IPS-NIHi7 (cell line): ENCODE results near the gene HYAL1.
"Not testable (repeated sequence)": the region's sequence is repeated elsewhere in the genome, so short reads cannot be mapped to it uniquely, and the experiment has no call there.

Source experiments
- DNase-seq: peaks from one replicate; pipeline ENCODE4 v3.0.0; 2012; ENCODE audit warnings: mixed read lengths; ENCODE audit errors: extremely low spot score

The HYAL1 gene

DNA sequence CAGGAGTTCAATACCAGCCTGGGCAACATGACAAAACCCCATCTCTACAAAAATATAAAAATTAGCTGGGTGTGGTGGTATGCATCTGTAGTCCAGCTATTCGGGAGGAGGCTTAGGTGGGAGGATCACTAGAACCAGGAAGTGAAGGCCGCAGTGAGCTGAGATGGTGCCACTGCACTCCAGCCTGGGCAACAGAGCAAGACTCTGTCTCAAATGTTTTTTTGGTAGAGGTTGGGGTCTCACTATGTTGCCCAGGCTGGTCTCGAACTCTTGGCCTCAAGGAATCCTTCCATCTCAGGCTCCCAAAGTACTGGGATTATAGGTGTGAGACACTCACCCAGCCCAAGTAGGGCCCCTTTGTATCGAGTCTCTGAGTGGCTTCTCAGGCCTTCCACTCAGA lies 9.3 kb downstream of the HYAL1 start:
- no peak for DNase-seq

DNA sequence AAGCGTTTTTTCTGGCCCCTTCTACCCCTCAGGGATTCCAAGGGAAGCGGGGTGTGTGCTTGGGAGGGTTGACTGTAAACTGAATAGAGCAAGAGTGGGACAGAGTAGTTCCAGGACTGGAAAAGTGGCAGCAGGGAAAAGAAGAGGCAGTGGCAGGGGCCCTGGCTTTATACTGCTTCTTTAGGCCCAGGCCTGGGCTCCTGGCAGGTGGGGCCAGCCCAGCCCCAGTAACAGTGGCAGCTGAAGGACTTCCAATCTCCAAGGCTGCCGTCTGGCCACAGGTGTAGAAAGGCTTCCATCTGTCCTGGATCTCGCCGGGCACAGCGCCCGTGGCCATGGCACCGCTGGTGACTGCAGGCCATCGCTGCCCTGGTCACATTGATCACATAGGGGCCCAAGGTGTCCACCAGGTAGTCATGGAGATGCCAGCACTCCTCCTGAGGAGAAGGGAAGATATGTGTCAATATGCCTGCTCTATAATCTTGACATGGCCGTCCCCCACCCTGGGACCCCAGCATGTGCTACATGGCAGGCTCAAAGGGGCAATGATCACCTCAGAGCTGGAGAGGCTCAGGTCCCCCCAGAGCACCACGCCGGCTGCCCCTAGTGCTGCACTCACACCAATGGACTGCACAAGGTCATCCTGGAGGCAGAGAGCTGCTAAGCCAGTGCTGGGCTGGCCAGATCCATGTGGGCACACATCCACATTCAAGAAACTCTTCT lies 10.1 kb downstream of the HYAL1 start:
- DNase-seq = no peak

DNA sequence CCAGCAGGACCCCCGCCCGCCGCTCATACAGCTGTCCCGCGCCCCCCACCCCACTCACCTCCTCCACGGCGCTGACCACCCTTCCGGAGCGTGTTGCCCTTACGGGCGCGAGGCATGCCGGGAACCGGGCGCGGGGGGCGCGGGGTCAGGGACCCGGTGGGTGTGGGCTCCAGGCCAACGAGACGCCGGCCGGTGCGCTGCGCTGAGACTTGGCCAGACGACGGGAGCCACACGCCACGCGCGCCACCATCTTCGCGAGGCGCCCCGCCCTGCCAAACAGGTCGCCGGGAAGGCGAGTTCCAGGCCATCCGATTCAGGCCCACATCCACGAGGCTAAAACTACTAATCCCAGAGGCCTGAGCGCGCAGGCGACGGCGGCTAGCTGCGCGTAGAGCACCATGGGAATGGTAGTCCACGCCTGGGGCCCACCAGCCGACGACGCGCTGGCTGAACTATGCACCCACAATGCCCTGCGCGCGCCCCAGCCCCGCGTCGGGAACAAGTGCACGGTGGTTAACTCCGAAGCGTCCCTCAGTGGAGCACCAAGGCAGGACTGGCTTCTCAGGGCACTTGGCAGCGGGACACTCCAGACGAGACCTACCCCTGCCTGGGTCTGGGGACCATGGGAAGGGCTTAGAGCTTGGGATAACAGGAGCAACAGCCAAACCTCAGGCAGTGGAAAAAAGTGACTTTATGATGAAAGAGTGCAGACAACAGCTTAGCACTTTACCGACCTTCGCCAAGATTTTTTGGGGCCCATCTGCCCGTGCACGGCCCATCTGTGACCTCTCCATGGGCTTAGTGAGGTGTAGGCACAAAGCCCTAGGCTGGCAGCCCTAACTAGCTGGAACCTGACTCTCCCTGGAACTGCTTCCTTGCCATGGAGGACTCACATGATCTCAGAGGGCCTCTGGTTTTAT lies 11.0 kb downstream of the HYAL1 start, which contains the start of gene IFRD2:
TSS of gene IFRD2 (minus strand) at position 271 of the 920 bp plus-strand sequence. CDS start at position 116, 155 bp downstream.
- peak; percentile 95 for DNase-seq

DNA sequence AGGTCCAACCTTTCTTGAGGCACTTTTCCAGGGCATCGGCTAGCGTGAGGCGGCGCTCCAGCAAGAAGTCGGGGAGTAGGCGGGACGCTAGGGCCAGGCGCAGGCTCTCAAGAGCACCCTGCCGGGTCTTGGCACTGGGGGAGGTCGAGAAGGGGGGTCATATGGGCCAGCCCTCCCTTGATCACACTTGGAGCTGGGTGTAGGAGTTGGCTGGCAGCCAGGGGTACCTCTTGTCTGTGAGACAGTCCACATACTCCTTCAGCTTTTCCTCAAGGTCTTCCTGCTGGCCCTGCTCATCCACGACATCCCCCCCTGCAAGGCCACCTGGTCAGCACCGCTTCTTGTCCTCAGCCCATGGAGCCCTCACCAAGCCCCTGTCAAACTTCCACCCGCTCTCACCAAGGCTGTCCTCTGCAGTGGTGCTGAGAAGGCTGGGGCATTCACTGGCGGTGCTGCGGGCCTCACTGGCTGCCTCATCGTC lies 13.2 kb downstream of the HYAL1 start:
- no peak for DNase-seq

DNA sequence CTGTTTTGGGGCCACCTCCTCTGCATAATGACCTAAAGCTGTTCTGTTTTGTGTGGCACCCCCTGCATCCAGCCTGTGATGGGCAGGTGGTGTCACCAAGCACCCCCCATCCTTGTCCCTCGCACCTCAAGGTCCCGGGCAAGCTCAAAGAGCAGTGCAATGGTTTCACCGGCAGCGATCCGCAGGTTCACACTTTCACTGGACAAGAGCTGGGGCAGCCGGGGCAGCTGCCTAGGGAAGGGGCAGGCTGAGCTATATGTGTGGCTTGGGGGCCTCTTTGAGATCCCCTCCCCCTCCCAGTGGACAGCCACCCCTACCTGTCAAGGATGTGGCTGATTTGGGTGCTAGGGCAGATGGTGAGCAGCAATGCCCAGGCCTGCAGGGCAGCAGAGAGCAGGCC lies 14.2 kb downstream of the HYAL1 start:
- no peak for DNase-seq

DNA sequence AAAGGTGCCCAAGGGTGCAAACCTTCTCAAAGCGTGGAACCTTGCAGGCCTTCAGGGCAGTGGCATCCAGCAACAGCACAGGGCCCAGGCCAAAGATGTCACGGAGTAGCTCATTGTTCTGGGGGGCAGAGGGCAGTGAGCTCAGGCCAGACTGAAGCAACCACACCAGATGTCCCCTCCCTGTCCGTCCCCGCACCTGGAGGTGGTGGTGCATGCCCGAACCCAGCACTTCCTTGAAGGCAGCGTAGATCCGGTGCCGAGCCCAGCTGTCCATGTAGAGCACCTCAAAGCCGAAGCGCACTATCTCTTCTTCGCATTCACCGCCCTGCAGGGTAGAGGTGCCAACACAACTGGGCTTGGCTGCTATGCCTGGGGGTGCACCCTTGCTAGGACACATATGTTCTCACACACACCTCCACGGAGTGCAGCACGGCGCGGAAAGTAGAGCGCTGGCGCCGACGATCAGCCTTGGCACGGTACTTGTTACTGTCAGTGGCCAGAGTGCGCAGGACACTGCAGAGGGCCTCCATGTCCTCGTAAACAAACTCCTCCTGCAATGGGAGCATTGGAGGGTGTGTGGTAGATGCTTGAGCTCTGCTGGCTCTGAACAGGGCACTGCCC lies 14.9 kb downstream of the HYAL1 start:
- no peak for DNase-seq

DNA sequence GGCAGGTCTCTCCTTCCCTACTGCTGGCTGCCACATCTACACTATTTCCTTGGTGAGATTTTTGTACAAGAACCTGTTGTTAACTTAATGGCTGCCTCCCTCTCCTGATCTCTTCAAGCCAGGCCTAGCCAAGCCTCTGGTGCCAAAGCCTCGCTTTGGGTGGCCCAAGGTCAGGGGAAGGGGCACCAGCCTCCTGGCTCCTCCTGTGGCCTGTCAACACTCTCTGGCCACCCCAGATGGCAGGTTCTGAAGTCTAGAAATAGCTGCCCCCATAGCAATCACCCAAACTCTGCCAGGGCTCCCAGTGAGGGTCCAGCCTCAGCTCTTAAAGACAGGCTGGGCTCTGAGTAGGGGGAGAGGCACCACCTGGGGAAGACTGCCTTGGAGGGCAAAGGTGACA lies 16.1 kb downstream of the HYAL1 start:
- no peak for DNase-seq

DNA sequence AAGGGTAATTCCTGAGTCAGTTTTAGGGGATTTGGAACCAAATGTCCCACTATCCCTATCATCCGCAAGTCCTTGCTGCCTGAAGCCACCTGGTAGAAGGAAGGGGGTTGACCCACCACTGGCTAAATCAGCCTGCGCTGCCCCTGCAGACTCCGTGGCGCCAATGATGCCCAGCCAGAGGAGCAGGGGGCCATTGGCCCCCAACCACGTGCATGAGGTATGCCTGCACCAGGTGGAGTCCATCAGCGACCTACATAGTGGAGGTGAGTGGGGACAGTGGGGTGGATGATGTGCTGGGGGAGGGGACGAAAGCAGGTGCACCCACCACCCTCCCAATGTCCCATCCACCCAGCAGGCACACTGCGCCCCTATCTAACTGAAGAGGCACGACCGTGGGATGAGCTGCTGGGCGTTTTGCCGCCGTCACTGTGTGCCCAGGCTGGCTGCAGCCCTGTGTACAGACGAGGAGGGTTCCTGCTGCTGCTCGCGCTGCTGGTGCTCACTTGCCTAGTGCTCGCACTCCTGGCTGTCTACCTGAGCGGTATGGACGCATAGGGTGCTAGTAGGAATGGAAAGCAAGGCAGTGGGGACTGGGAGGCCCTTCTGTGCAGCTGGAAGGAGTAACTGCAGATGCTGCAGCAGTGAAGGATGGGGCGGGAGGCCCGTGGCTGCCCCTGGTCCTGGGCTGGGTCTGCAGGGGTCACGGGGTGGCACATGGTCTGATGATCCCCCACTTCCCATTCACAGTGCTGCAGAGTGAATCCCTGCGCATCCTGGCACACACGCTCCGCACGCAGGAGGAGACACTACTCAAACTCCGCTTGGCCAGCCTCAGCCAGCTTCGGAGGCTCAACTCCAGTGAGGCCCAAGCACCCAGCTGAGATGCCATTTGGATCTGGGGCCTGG lies 16.8 kb downstream of the HYAL1 start:
- no peak for DNase-seq

DNA sequence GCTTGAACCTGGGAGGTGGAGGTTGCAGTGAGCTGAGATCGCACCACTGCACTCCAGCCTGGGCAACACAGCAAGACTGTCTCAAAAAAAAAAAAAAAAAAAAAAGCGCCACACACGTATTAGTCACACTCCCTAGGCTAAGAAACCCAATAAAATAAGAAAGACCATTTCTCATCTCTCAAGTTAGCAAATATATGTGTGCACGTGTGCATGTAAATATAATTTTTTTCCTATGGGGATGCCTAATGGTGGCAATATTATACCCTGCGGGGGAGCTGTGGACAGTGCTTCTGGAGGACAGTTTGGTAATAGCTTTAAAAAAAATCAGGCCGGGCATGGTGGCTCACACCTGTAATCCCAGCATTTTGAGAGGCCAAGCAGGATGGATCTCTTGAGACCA lies 19.3 kb downstream of the HYAL1 start:
- DNase-seq = not testable (repeated sequence)

DNA sequence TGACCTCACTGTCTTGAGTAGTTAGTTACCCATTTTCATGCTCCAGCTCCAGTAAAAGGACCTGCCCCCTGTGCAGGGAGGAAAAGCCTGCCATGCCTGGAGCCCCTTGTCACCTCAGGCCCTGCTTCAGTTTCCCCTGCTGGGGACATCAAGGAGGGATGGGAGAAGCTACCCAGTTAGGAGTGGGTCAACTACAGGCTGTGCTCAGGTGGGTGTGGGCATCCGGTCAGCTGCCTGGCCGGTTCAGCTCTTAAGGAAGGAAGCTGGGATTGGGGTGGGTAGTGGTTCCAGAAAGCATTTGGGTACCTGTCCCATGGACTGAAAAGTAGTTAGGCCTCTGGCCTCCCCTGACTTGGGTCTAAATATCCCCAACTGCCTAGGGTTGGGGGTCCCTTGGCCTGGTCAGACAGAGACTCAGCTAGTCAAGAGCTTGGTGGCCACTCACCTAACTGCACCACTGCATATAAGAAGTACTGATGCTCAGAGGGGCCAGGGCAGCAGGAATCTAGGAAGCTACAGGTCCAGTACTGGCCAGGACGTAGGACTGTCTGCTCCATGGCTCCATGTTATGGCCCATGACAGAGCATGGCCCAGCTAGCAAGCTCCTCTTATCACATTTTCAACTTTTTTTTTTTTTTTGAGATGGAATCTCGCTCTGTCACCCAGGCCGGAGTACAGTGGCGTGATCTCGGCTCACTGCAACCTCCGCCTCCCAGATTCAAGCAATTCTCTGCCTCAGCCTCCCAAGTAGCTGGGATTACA lies 23.9 kb downstream of the HYAL1 start:
- DNase-seq = no peak

DNA sequence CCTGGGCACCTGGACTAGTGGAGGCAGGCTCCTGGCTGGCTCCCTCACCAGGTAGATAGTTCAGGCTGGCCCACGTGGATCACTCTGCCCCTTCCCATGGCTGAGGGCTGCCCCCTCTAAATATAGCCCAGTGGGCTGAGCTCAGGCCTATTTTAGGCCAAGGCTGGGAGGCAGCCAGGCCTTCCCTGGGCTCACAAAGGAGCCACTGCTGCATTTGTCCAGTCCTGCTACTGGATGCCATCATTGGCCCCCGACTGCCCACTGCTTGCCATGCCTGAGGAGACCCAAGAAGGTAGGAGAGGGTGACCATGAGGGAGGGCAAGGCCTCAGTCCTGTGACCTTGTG lies 24.5 kb downstream of the HYAL1 start, which contains the start of gene LSMEM2:
TSS of gene LSMEM2 (plus strand) at position 208 of the 345 bp plus-strand sequence. CDS start at position 235, 27 bp downstream.
- no peak for DNase-seq

DNA sequence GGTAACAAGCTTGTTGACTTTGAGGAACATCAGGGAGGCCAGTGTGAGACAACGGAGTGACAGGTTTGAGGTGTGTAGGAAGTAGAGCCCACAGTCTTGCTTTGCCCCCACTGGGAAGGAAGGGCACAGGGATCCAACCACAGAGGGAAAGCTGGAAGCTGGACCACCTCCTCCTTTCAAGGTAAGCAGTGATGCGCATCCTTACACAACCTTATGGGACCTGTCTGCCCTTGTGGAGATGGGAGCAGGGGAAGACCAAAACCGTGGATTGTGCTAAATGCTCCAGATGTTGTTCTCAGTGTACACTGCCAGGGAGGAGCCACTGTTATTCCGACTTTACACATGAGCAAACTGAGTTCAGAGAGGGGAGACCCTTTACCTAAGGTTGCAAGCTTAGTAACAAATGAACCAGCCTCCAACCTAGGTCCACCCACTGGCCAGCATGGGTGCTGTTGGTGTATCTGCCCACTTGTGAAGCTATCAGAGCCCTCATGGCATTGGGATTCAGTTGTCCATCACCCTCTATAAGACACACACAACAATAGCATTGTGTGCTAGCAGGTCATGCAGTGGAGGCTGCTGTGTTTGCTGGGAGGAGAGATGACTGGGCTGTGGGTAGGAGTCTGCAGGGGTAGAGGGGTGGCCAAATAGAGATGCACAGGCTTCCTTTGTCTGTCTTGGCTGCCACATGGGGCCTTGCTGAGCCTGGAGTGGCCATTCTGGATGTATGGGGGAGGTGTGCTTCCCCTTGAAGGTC lies 25.1 kb downstream of the HYAL1 start:
- no peak for DNase-seq

DNA sequence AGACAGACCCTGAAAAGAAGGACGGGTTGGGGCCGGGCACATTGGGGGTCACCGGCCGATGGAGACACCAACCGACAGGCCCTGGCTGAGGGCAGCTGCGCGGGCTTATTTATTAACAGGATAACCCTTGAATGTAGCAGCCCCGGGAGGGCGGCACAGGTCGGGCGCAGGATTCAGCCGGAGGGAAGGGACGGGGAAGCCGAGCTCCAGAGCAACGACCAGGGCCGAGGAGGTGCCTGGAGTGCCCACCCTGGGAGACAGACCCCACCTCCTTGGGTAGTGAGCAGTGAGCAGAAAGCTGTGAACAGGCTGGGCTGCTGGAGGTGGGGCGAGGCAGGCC lies 26.6 kb downstream of the HYAL1 start:
- no peak for DNase-seq

DNA sequence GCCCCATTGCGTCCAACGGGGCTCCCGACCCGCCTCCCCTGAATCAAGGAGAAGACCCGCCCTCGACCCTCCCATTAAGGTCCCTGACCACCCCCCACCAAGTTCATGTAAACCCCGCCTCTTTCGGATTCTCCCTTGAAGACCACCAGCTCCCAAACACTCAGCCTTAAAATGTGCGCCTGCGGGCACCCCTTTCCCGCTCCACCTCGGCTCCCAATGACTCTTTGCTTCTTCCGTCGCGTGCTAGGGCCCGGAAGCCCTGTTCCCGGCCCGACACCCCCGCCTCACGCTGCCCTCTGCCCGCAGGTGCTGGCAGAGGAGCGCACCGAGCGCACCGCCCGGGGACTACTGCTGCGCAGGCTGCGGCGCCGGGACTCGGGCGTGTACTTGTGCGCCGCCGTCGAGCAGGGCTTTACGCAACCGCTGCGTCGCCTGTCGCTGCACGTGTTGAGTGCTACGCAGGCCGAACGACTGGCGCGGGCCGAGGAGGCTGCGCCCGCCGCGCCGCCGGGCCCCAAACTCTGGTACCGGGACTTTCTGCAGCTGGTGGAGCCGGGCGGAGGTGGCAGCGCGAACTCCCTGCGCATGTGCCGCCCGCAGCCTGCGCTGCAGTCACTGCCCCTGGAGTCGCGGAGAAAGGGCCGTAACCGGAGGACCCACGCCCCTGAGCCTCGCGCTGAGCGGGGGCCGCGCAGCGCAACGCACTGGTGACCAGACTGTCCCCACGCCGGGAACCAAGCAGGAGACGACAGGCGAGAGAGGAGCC lies 27.2 kb downstream of the HYAL1 start:
- DNase-seq = peak; percentile 26

DNA sequence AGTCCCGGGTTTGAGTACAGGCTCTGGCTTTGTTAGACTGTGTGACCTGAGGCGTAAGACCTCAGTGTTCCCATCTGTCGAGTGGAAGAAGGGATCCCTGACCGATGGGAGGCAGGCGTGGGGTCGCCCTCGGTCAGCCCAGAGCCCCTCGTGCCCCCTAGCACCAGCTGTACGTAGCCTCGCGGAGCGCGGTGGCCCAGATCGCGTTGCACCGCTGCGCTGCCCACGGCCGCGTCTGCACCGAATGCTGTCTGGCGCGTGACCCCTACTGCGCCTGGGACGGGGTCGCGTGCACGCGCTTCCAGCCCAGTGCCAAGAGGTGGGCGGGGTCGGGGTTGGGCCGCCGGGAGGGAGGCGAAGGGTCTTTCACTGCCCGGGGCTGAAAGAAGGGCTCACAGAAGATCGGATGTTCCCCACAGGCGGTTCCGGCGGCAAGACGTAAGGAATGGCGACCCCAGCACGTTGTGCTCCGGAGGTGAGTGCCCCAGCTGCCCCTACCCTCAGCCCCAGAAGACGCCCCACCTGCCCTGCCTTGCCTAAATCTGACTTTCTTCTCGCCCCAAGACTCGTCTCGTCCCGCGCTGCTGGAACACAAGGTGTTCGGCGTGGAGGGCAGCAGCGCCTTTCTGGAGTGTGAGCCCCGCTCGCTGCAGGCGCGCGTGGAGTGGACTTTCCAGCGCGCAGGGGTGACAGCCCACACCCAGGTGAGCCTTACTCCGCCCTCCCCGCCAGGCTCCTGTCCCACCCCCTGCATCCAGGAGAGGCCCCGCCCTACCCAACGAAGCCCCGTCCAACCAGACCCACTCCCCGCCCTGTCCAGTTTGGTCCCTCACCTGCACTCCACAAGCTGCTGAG lies 28.0 kb downstream of the HYAL1 start:
- peak; percentile 66 for DNase-seq

DNA sequence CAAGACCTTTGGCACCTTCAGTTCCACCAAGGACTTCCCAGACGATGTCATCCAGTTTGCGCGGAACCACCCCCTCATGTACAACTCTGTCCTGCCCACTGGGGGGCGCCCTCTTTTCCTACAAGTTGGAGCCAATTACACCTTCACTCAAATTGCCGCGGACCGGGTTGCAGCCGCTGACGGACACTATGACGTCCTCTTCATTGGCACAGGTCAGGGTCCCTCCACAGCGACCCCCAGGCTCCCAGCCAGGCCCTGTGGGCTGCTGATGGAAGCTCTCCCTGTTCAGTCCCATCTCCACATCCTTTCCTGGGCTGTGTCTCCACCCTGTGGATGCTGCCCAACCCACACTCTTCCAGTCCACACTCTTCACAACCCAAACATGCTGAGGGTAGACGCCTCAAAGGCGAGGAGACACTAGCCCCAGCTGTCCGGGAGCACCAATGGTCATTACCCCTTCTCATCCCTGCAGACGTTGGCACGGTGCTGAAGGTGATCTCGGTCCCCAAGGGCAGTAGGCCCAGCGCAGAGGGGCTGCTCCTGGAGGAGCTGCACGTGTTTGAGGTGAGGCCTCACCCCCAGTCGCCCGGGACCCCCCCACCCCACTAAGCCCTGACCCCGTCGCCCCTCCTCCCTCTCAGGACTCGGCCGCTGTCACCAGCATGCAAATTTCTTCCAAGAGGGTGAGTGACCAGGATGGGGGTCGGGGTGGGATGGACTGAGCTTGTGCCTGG lies 28.8 kb downstream of the HYAL1 start:
- peak; percentile 79 for DNase-seq

DNA sequence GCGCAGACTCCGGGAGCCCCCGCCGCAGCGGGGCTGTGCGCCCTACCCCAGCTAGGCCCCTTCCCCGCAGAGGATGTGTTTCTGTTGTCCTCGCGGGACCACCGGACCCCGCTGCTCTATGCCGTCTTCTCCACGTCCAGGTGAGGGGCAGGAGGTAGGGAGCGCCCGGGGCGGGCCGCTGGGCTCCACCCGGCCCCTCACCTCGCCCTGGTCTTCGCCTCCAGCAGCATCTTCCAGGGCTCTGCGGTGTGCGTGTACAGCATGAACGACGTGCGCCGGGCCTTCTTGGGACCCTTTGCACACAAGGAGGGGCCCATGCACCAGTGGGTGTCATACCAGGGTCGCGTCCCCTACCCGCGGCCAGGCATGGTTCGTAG lies 29.7 kb downstream of the HYAL1 start:
- DNase-seq = no peak
